Inflammatory macrophage treated with lipopolysaccharide for 1 hour (primary cell): ENCODE data around the gene MID1.

Source experiments
- DNase-seq, 2 donors: peaks; one replicate each; pipeline ENCODE4 v3.0.0-alpha.2; 2020 to 2022

Gene MID1

GRCh38 chrX:10423716-10424115, 196.7 kb downstream of the MID1 start:
- no peak for DNase-seq

GRCh38 chrX:10420134-10420533, 200.3 kb downstream of the MID1 start:
- DNase-seq: no peak

GRCh38 chrX:10416424-10416823, 204.0 kb downstream of the MID1 start:
- DNase-seq: no peak

- no peak for DNase-seq
Measured at GRCh38 chrX:10415306-10416001, 204.9 kb downstream of the MID1 start.

DNA sequence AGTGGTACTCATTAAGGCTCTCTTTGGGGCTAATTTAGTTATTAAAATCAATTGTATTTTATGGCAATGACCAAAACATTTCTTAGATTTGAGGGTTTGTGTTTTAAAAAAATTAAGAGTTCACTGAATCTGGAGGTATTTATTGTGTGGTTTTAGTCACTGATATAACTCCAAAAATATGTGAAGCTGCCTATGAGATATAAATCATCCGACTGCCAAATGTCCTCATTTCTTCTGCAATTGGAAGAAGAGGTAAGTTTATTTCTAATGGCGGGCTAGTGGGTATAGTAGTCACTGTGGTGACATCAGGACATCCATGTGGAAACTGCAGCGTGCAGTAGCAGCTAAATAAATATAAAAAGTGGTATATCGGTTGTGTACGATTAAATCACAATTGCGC, 205.5 kb downstream of the MID1 start:
- DNase-seq: no peak

- DNase-seq: no peak
Measured at GRCh38 chrX:10414156-10414824, 206.1 kb downstream of the MID1 start.

GRCh38 chrX:10404436-10404835, 215.9 kb downstream of the MID1 start:
- no peak for DNase-seq

DNA sequence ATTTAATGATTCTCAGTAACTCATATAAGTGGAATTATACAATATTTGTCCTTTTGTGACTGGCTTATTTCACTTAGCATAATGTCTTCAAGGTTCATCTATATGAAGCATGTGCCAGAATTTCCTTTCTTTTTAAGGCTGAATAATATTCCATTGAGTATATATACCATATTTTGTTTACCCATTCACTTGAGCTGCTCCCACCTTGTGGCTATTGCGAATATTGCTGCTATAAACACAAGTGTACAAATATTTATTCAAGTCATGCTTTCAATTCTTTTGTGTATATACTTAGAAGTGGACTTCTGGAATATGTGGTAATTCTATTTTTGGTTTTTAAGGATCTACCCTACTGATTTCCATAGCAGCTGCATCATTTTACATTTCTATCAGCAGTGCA, 219.1 kb downstream of the MID1 start:
- no peak for DNase-seq

DNA sequence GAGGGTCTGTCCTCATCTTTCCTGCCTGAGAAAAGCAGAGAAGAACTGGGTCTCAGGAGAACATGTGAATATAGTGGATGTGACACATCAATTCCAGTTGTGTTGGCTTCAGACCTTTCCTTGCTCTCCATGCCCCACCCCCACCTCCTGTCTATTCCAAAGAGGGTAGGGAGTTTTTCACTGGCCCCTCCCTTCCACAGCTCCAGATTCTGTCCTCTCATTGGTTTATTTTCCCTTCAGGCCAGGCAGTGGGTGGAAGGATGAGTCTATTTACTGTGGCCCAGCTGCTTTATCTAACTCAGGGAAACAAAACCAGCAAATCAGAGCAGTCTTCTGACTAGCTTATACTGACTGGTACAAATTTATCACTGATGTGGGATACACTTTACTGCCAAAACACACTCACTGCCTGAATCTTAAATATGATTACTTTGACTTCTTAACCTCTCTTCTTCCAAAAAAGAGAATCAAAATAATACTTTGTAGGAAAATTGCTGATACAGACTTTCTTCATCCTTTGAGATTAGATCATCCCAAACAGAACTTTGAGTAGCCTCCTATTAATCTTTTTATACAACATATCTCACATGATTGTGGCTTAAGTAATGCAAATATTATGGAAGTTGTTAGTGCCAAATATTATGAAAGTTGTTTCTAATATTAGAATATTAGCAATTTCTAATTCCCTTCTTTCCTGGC, 221.2 kb downstream of the MID1 start:
- DNase-seq: no peak

DNA sequence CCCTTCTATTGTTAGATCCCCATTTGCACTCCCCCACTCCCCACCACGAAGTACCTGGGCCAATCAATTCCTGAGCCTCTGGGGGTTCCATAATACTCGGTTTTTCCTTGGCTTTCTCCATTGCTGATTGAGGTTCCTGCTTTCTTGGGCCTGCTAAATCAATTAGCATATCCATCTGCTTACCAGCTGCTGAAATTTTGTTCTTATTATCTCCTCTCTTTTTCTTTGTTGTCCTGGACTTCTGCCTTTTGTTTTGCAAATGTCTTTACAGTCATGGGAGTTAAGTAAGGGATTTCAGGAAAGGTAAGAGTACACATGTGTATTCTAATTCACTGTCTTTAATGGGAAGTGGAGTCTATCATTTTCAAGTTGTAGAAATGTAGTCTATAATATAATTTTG, 222.2 kb downstream of the MID1 start:
- no peak for DNase-seq

- peak; percentile 5 to 9 for DNase-seq
Measured at GRCh38 chrX:10397349-10397748, 223.0 kb downstream of the MID1 start.

- no peak for DNase-seq
Measured at GRCh38 chrX:10395643-10396042, 224.7 kb downstream of the MID1 start.
